Suppressor macrophage (primary cell): ENCODE results near the gene CDC73.
"Not testable (repeated sequence)": the region's sequence is repeated elsewhere in the genome, so short reads cannot be mapped to it uniquely, and the experiment has no call there.

Experiments used
- DNase-seq, 4 experiments: peaks; one replicate each; pipeline ENCODE4 v3.0.0-alpha.2; 2020 to 2022

CDC73 gene

DNA sequence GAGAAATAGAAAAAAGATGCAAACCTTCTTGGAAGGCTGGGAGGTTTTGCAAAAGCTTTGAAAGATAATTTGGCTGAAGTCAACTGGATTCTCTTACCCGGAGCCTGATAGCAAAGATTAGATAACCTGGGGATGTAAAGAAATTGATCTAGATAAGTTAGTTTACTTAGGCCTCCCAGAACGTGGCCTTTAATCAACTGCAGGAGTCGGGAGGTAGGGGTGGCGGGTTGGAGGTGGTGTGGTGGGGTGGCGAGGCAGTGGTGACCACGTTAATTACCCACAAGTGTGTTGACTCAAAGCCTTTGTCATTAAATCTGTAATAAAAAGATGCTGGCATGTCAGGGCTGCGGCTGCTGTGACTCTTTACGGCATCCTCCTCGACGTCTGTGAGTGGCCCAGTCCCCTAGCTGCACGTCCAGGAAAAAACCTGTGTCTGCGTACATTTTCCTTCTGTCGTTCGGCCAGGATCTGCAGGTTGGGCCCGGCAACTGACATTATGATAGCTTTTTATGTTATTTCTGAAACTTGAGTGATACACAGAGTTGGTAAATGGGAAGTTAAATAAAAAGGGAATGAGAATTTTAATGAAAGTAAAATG is 115.6 kb downstream of the CDC73 start:
- DNase-seq = no peak

DNA sequence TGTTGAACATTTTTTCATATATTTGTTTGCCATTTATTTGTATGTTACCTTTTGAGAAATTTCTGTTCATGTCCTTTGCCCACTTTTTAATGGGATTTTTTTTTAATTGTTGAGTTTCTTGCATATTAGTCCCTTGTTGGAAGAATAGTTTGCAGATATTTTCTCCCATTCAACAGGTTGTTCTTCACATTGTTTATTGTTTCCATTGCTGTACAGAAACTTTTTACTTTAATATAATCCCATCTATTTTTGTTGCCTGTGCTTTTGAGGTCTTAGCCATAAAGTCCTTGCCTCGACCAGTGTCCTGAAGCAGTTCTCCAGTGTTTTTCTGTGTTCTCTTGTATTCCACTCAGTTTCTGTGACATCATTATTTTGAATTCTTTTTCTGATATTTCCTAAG is 118.8 kb downstream of the CDC73 start:
- DNase-seq = no peak

DNA sequence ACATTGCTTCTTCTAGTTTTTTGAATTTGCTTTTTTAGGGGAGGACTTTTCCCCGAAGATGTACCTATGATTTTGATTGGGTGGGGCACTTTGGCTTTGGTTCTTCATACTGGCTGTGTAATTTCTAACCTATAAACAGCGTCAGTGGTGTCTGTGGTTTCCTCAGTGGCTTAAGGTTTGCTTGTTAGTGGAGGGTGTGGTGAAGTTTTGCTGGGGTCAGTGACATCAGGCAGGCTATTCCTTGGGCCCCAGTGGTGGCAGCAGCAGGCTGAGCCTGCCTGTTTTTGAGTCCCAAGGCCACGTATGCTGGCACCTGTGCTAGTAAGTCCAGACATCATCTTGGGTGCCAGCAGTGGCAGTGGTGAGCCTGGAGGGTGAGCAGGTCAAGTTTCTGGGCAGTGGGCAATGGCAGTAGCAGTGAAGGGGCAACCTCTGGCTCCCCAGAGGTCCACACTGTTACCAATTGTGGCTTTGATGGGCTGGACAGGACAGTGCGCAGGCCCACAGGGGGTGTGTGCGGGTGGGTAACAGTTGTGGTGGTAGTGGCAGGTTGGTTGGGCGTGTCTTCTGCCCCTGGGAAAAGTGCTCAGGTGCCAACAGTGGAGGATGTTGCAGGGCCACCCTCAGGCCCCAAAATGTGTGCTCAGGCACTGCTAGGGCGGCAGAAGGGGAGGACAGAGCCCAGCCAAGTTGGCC is 119.4 kb downstream of the CDC73 start:
- no peak for DNase-seq

DNA sequence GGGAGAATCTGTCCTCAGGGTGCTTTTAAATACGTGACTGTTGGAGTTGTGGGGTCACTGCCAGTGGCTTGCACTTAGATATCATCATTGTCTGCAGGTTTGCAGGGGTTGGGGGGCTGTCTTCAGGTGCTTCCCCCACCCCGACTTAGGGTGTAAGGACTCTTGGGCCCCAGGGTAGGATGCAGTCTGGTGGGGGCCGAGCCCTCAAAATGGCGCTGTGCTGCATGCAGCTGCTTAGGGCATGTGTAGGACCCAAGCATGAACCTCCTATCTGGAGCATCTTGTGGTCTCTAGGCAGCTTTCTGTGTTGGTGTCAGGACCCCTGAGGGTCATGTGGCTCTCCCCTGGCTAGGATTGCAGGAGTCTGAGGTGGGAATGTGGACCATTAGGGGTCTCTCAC is 120.2 kb downstream of the CDC73 start:
- no peak for DNase-seq

DNA sequence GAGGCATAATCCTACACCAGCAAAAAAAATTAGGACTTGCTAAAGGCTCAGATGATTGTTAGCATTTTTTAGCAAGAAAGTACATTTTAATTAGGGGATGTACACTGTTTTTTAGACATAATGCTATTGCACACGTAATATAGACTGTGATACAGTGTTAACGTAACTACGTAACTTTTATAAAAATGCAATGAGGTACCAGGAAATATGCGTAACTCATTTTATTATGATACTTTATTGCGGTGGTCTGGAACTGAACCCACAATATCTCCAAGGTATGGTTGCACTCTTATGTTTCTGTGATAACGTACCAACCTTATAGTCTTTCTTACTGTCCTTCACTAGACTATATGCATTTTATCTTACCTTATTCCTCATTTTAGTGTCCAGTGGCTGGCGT is 127.4 kb downstream of the CDC73 start:
- no peak for DNase-seq

DNA sequence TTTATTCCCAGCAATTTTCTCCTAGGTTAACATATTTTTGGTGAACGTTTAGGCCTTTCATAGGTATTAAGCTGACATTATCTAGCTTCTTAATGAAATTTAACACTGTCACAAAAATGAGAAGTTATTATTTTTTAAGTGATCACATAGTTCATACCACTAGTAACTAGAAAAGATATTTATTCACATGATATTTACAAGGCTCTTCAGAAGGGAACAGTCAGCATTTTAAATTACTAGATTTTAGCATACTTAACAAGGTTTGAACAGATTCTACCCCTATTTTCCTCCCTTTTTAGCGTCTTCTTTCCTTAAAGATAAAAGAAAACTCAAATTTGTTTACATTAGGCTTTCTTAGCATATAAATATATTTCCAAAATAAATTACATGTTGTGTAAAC is 130.1 kb downstream of the CDC73 start:
- DNase-seq = no peak

DNA sequence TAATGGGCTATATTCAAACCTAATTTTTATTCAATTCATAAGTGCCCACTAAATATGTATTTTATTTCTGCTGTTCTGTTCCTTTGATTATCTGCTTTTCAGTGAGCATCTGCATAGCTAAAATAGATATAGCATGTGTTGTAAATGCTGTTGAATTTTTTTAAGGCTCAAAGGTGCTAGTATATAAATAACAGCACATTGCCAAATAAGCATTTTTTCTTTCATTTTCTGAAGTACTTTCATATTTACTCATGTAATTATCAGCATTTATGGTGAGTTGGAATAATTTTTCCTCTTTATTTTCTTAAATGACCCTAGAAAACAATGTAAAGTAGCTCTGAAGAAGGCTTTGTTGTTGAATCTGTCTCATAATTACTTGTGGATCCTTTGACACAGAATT is 134.2 kb downstream of the CDC73 start:
- no peak for DNase-seq

DNA sequence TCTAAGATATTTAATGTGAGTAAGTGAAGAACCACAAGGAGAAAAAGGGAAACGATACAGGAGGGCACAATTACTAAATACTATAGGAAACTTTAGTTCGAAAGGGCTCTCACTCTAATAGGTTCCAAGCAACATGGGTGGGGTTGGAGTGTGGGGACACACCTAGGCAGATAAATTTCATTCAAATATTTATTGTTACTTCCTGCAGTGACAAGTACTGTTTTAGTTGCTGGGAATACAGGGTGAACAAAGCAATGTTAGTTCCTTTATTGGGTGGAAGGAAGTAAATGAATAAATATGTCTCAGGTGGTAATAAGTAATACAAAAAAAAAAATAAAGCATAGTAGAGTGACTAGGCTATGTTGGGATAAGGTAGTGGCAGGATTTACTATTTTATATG is 137.8 kb downstream of the CDC73 start:
- no peak for DNase-seq

DNA sequence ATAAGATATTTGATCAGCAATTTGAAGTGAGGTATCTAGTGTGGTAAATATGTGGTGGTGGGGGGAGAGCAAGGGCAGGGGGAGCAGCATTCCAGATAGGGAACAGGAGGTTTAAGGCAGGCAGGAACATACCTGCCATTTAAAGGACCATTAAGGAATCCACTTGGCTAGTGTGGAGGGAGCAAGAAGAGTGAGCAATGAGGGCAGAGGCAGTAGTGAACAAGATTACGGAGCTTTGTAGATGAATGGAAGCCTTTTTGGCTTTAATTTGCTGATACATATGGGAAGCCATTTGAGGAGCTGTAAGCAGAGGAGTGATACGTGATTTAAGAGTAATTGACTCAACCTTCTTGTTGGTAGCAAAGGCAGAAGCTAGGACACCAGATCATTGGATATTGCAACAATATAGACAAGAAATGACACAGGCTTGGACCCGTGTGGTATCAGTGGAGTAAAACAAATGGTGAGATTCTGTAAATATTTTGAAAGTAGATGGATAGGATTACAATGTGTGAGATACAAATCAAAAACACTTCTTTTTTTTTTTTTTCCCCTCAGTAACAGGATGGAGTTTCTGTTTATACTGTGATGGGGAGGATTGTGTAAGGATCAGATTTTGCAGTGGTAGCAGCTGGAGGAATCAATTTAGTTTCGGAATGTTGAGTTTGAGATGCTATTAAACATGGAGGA is 138.4 kb downstream of the CDC73 start:
- DNase-seq = no peak

DNA sequence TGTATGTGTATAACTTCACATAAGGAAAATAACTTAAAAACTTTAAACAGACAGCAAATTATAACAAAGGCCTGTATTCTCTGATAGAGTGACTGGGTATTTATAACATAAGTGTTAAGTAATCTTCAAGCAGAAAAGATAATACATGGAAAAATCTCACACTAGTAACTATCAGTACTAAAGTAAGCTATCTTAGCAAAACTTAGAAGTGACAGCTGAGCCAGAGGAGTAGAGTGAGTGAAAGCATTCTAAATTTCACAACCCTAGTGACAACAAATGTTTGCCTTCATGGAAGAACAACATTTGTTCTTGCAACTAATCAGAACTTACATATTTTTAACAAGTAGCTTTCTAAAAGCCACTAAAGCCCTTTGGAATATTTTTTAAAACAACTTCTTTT is 139.1 kb downstream of the CDC73 start:
- no peak for DNase-seq

DNA sequence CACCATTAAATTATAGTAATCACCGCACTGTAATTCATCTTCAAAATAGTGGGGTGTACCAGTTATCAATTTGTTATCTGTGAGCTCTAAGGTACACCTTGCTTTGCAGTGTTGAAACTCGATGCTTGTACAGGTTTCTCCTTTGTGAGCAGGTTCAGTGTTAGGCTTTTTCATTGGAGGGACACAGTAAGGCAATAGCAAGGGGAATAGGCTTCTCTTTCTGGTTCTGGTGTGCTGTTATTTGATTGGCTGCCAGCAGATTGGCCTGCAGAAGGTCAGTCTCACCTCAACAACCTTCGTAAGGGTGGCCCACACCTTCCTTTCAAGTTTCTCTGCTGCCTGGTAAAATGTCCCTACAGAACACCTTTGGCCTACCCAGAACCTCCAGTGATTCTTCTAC is 140.8 kb downstream of the CDC73 start:
- no peak for DNase-seq

DNA sequence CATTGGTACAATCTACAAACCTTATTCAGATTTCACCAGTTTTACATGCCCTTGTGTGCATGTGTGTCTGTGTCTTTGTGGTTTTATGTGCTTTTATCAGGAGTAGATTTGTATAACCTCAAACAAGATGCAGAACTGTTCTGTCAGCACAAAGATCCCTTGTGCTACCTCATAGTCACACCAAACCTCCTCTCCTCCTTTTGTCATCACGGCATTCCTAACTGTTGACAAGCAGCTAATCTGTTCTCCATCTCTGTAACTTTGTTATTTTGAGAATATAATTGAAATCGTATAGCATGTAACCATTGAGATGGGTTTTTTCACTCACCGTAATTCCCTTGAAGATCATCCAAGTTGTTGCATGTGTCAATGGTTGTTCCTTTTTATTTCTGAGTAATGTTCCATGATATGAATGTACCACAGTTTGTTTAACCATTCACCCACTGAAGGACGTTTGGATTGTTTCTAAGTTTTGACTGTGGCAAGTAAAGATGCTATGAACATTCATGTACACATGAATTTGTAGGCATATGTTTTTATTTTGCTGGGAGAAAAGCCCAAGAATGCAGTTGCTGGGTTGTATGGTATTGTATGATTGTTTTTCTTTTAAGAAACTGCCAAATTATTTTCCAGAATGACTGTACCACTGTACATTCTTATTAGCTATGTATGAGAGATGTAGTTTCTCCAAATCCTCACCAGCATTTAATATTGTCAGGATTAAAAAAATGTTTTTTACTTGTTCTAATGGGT is 142.7 kb downstream of the CDC73 start:
- no peak for DNase-seq

DNA sequence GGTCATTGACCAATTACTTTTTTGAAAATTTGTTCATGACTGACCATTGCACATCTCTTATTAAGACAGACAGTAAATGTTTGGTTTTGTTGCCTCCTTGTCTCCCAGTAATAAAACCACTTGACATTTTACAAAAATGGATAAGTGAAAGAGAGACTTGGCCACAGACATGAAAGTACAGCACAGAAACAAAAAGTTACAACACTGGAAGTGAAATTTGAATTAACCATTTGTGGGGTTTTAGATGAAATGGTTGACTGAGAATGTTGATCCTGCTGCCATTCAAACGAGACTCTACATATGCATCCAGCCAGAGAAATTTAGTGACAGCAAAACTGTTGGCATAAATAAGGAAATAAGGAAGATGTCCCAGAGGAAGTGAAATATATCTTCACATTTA is 143.9 kb downstream of the CDC73 start:
- DNase-seq = no peak

DNA sequence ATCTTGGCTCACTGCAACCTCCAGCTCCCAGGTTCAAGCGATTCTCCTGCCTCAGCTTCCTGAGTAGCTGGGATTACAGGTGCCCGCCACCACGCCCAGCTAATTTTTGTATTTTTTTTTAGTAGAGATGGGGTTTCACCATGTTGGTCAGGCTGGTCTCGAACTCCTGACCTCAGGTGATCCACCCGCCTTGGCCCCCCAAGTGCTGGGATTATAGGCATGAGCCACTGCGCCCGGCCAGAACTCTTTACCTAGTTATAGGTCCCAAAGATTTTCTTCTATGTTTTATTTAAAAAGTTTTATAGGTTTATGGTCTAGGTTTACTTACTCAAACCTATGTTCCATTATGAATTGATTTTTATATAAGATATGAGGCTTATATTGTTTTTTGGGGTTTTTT is 145.0 kb downstream of the CDC73 start:
- not testable (repeated sequence) for DNase-seq

DNA sequence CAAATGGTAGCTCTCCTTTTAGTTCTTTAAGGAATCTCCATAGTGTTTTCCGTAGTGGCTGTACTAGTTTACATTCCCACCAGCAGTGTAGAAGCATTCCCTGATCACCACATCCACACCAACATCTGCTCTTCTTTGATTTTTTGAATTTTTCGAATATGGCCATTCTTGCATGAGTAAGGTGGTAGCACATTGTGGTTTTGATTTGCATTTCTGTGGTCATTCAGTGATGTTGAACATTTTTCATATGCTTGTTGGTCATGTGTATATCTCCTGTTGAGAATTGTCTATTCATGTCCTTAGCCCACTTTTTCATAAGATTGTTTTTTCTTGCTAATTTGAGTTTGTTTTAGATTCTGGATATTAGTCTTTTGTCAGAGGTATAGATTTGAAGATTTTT is 149.2 kb downstream of the CDC73 start:
- DNase-seq = no peak

DNA sequence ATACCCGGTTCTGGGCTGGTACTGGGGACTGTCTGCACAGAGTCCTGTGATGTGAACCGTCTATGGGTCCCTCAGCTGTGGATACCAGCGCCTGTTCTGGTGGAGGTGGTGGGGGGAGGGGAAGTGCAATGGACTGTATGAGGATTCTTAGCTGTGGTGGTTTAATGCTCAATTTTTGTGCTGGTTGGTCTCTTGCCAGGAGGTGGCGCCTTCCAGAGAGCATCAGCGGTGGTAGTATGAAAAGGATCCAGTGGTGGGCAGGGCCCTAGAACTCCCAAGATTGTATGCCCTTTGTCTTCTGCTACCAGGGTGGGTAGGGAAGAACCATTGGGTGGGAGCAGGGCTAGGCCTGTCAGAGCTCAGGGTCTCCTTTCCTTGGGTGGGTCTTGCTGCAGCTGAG is 153.9 kb downstream of the CDC73 start:
- DNase-seq = no peak

DNA sequence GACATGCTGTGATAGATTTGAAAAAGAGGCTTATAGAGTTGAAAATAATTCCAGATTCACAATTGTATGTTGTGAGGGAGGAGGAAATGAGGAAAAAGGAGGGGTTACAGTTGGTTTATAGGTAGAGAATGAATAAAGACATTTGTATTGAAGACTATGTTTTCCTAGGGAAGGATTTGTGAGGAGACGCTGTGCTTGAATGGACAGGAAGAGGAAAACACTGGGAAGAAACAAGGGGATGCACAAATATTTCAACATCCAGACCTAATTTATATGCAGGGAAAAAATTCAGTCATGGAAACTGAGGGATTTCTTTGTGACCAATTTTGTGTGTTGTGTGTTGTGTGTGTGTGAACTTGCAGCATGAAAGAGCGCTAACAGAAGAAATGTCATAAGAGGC is 157.1 kb downstream of the CDC73 start:
- no peak for DNase-seq

DNA sequence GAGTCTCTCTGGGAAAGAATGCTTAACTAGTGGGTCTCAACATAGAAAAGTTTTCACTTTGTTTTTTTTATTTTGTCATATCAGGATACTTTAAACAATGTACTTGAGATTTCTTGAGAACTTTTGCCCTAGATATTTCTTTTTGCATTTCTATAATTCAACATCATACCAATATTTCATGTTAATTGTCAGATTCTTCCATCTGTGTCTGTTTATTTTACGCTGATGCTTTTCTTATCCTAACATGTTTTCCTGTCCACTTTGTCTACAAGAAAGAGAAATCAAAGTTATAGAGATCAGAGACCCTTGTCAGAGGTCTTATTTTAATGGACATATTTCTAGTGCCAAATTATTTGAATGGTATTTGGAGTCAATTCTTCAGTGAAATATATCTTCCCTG is 160.1 kb downstream of the CDC73 start:
- DNase-seq = no peak

DNA sequence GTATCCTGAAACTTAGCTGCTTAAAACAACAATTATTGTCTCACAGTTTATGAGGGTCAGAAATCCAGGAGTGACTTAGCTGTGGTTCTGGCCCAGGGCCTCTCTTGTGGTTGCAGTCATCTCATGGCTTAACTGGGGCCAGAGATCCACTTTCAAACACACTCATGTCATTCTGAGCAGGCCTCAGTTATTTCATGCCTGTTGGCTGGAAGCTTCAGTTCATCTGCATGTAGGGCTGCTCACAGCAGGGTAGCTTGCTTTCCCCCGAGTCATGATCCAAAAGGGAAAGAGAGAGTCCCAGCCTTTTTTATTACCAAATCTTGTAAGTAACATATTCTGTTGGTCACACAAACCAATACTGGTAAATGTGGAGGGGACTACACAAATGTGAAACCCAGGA is 161.2 kb downstream of the CDC73 start:
- no peak for DNase-seq

DNA sequence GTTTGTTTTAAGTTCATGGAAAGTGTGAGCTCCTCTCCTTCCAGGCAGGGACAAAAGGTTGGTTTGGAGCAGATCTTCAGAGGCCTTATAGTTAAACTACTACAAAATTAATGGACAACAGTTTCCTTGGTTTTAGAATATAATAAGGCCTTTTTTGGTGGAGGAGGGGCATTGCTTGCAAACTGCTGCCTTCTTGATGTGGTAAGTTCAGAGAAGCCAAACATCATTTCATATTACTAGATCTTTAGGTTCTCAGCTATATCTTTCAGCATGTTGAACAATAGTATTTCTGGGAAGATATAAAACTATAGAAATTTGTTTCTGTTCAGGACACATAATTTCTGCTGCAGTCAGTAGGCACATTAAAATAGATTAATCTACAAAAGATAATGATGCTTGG is 162.4 kb downstream of the CDC73 start:
- DNase-seq = no peak

DNA sequence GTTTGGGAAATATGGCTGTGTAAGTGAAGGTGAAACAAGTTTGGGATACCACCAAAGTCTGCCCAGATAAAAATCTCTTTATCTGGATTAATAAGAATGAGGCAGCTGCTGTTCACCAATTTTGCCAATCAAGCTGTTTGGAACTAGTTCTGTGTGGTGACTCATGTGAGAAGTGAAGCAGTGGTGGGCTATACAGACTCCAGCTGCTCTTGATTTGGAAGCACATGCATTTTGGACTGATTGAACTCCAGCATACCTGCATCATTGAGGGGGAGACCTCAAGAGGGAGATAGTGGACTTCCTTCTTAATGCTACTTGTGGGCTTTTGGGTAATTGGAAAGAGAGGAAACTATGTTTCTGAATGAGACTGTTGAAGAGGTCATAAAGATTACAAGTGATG is 163.8 kb downstream of the CDC73 start:
- no peak for DNase-seq

DNA sequence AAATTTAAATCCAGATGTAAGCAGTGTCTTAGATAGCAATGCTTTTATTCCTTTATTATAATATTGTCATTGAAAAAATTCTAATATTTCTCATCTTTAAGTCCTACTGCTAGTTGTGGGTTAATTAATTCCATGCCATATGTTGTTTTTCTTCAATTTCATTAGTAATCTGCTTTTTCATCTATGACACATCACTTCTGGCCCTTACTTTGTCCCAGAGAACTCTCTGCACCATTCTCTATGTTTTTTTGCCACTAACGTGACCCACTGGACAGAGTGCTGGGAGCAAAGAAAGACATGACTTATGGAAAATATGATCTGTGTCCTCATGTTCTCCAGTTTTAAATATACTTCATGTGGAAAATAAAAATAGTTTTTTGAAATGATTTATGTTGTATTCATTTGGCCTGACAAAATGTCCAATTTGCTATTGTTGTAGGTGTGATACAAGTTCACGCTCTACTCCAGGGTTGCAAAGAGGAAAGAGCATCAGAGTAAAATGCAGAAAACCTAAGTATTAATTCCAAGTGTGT is 166.8 kb downstream of the CDC73 start:
- DNase-seq = not testable (repeated sequence)

DNA sequence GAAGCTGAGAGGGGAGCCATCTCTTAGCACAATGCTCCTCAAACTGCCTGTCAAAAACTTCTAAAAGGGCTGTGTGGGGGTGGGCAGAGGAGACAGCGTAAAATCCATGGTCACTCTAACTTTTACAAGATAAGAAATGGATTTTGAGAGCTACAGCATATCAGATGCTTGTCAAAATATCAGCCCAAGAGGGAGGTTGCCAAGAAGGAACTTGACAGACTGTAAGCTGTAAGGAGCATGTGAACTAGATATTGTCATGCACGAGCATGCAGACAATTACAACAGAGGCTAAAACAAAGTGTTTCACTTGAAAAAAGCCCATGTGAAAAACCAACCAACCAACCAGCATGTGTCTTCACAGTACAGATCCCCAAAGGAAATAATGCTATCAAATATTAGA is 171.9 kb downstream of the CDC73 start:
- DNase-seq = no peak
